HG03558 (cell line): ENCODE results near the gene VAPB.

Experiments
- ATAC-seq: cut with Tn5 transposase; IDR thresholded peaks from one replicate; pipeline ENCODE4 v1.9.1; 2021; ENCODE audit warnings: moderate number of reproducible peaks; ENCODE audit not compliant: unreplicated experiment; ENCODE audit errors: extremely low read depth

VAPB gene

DNA sequence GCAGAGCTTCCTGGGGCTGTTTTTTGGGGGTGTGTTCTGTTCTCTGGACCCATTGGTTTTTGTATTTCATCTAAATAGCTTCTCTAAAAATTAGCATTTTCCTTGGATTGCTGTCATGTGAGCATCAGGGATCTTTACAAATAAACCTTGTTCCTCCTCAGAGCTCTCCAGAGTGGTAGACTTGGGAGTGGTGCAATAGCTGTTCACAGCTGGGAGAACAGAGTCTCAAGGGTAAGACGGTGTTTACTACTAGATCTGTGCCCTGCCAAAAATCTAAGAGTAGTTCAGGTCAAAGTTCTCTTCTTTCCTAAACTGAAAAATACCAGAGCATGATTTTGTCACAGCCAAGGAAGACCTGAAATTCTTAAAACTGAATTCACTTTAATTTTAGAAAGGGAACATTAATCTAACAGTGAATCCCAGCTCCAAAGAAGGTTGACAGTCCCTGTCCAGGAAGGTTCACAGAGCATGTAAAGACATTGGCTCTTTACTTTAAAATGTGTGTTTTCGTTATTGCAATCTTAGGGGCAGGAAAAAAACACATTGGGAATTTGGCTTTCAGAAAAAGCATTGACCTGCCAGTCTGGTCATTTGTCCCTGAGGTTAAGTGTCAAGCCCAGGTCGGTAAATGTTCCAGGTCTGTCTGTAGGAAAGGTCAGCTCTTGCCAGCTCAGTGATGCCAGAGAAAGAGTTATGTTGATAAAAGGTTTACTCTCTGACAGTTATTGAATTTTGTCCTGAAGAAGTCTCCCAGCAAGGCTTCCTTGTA, 43.3 kb downstream of the VAPB start:
- ATAC-seq: no peak

DNA sequence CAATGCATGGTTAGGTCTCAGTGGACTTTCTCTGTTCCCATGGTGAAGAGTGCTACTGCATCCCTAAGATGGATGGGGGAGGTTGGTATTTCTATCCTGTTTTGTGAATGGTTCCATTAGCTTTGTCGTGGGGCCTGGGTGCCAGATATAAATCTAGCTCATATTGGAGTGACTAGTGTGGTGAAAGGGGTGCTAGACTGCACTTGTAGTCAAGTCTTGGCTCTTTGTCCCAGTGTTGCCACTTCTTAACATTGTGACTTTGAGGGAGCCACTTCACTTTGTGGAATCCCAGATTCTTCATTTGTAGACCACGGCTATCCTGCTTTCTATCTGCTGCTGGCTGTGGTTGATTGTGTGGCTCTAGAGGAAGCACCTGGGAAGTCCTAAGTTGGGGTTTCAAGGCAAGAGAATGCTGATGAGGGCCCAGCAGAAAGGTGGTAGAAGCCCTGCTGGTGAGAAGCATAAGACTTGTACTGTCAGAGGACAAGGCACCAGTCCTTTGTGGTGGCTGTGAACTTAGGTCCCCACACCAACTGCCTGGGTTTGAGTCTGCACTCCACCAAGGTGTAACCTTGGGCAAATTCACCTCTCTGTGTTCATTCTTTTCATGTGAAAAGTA, 44.1 kb downstream of the VAPB start:
- no peak for ATAC-seq

DNA sequence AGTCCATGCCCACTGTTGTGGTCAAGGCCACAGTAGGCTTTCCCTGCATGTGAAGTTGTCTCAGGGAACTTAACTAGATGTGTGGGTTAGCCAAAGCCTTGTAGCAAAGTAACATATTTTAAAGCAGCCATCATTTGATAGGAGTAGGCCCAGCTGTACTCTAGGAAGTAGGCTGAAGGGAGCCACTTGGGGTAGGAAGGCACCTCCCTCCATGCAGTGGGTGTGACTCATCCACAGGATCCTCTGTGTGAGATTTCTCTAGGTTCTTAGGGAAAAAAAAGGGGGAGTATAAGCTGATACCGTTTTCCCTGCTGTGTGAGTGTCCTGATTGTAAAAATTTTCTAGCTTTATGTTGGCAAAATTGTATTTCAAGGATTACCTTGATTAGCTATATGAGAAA, 44.7 kb downstream of the VAPB start:
- ATAC-seq: no peak

DNA sequence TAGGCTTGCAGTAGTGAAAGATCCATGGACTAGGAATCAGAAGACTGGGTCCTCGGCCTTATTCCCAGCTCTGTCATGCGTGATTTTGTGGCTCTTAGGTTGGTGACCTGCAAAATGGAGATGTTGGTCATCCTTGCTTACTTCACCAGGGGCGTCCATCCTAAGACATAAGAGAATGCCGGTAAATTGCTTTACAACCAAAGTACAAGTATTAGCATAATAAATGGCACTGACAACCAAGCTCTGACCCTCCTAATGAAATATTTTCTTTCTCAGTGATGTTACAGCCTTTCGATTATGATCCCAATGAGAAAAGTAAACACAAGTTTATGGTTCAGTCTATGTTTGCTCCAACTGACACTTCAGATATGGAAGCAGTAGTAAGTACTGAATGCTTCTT, 45.3 kb downstream of the VAPB start:
- ATAC-seq: no peak

- no peak for ATAC-seq
These were observed 46.2 kb downstream of the VAPB start for GRCh38 chr20:58435237-58435636.

- ATAC-seq: no peak
These were observed 48.0 kb downstream of the VAPB start for GRCh38 chr20:58436868-58437645.

GRCh38 chr20:58438970-58439808, 50.2 kb downstream of the VAPB start:
- no peak for ATAC-seq

DNA sequence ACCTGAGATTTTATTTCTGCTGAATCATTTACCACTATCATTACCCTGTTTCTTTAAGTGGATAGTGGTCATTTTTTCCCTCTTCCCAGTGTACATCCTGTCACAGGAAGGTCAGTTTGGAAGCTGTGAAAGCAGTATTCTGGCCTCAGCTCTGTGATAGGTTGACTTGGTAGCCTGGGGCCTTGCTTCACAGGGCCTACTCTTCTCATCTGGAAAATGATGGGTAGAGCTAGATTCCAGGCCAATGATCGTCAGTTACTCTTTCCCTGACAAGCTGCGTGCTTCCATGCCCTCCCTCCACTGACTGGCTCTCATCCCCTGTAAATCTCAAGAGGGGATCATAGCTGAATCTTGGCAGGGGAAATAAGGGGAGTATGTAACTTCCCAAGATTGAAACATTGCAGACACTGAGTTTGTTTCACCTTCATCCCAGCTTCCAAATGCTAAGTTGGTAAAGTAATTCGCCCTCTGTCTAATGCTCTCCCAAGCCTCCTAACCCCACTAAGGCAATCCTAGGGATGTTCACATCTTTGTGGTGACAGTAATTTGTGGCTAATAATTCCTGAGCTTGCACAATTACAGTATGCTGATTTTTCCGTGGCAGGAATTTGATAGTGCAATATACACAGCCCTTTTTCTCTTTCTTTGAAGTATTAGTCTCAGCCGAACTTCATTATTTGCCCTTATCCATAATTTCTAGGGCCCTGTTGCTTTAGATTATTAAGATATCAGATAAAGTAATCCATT, 51.2 kb downstream of the VAPB start:
- no peak for ATAC-seq

DNA sequence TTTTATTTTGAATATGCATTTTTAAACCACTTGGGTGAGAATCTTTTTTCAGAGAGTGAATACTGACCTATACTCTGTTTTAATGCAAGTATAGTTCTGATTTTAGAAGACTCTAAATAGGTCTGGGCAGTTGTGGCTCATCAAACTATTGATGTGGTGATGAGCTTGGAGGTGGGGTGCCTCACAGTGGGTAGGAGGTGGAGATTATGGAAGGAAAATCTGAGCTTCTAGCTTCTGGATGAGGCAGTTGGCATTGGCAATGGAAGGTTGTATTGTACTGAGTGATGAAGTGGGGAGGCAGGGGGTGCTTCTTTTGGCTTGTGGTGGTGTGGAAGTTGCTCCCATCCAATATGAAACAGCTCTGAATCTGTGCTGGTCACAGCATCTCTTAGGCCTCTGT, 52.7 kb downstream of the VAPB start:
- ATAC-seq: no peak

GRCh38 chr20:58444746-58445255, 55.8 kb downstream of the VAPB start:
- ATAC-seq: no peak

- no peak for ATAC-seq
These were observed 57.4 kb downstream of the VAPB start for GRCh38 chr20:58446264-58446959.

- ATAC-seq: no peak
These were observed 57.9 kb downstream of the VAPB start for GRCh38 chr20:58446960-58447265.

DNA sequence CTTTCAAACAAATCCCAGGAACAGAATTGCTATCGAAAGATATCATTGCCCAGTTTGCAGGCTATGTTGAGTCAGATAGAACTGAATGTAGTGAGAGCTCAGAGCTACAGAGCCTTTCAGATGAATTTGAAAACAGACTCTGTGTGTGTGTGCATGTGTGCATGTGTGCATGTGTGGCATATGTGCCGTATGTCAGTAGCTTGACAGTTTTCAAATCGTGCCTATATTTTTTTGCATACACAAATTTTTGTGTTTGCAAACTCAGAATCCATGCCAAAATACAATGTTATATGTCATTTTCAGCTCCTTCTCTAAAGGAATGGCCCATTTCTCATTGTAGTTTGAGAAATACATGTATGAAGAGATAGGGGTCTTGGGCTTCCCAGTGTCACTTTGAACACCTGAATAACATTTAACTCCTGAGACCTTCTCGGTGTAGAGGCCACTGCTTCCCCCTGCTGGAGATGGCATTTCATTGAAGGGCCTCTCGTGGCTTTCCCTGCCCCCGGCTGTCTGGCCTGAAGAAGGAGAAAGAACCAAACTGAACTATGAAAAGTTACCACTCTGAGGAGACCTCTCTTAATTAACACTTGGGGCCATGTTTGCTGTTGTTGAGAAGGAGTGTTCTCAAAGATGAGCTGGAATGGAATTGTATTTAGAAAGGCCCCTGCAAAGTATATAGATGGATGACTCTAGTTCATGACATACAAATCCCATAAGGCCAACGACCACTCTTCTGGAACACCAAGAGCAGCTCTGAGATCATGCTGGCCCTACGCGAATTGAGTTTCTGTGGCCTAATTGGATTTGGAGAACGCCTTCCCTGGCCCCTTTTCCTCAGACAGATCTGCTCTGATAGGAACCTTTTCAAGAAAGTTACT, 58.7 kb downstream of the VAPB start:
- no peak for ATAC-seq

GRCh38 chr20:58448958-58449357, 59.9 kb downstream of the VAPB start:
- no peak for ATAC-seq

DNA sequence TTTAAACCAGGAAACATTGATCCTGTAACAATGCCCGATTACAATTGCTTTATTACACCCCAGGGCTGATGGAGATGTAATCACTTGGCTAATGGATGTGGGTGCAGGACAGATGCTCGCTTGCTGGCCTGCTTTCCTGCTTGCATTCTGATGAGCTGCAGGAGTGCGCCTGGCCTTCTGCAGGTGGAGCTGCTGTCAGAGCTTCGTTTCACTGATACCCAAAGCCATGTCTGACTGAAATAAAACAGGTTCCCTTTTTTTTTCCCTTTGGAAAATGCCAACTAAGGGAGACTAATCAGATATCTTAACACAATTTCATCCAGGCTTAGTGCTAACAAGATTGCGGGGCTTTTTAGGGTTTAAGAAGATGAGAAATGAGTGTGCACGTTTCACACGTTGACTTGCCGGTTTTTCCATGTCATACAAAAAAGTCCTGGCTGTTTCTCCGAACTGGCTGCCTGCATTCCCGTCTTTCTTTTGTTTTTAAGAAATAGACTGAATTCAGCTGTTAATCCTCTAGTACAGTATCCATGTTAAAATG, 60.7 kb downstream of the VAPB start:
- ATAC-seq: no peak

- ATAC-seq: no peak
These were observed 61.2 kb downstream of the VAPB start for GRCh38 chr20:58450254-58450653.

- ATAC-seq: no peak
These were observed 63.7 kb downstream of the VAPB start for GRCh38 chr20:58452667-58453255.

- no peak for ATAC-seq
These were observed 64.4 kb downstream of the VAPB start for GRCh38 chr20:58453391-58453790.
